HG02852 (cell line): Measurements from ENCODE around the gene NUSAP1.
A peak's percentile ranks its signal among the peaks of the same experiment; 100 is the strongest.
"Not testable (repeated sequence)": the region's sequence is repeated elsewhere in the genome, so short reads cannot be mapped to it uniquely, and the experiment has no call there.

Source experiments
- ATAC-seq: cut with Tn5 transposase; IDR thresholded peaks from one replicate; pipeline ENCODE4 v1.9.1; 2021; ENCODE audit warnings: mild to moderate bottlenecking, moderate library complexity; ENCODE audit not compliant: unreplicated experiment

NUSAP1 gene

GRCh38 chr15:41331833-41332193 is 868 bp upstream of the NUSAP1 start:
- no peak for ATAC-seq

DNA sequence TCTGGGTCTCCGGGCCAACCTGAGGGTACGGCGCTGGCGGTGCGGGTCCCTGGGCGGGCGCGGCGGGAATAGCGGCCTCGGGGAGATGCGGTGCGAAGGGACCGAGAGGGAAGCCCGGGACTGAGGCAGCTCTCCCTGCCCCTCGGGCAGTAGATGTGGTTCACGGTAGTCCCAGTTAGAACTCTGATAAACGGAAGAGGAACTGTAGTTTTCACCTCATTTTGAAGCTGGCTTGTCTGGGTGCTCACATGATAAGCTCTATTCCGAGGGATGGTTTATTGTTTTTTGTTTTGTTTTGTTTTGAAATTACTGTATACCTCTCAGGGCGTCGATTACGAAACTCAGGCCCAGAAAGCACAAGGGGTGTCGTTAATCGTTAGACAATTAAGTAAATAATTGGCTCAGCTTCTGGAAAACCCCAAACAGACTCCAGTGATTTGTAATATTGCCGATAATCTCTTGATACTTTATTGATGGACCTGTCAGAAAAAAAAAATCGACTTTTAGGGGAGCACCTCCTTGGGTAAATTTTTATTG is 413 bp downstream of the NUSAP1 start:
- peak; percentile 21 for ATAC-seq

DNA sequence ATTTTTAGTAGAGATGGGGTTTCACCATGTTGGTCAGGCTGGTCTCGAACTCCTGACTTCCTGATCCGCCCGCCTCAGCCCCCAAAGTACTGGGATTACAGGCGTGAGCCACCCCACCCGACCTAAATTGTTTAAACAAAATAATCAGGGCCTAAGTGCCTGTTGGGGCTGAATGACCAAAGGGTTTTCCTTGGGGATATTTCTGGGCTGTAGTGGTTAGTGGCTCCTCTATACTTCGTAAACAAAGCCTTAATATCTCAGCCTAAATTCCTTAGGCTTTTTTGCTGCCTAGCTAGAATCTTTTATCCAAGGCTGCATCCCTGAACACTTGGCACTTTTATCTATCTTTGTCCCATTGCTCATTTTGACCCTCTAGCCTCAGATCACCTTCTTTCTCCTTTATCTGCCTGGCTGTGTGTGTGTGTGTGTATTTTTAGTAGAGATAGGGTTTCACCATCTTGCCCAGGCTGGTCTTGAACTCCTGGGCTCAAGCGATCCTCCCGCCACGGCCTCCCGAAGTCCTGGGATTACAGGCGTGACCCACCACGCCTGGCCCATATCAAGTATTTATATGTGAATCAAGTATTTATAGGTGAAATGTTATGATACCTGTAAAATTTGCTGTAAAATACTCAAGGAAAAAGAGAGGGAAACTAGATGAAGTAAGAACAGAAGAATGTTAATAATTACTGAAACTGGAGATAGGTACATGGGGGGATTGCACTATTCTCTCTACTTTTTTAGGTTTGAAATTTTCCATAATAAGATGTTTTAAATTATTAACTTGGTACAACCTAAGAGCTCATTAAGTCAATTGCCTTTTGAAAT is 1.8 kb downstream of the NUSAP1 start:
- no peak for ATAC-seq

- ATAC-seq: no peak
Observed at GRCh38 chr15:41336549-41336948, 3.9 kb downstream of the NUSAP1 start.

DNA sequence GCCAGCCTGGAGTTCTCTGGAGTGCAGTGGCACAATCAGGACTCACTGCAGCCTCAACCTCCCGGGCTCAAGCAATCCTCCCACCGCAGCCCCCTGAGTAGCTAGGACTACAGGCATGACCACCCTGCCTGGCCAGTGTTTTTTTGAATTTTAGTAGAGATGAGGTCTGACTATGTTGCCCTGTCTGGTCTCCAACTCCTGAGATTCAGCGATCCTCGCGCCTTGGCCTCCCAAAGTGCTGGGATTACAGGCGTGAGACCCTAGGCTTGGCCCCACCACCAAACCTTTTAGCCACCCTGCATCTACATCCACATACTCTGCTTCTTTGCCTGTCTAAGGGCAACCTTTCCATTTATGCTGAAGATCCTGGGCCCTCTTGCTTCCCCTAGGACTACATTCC is 4.4 kb downstream of the NUSAP1 start:
- no peak for ATAC-seq

DNA sequence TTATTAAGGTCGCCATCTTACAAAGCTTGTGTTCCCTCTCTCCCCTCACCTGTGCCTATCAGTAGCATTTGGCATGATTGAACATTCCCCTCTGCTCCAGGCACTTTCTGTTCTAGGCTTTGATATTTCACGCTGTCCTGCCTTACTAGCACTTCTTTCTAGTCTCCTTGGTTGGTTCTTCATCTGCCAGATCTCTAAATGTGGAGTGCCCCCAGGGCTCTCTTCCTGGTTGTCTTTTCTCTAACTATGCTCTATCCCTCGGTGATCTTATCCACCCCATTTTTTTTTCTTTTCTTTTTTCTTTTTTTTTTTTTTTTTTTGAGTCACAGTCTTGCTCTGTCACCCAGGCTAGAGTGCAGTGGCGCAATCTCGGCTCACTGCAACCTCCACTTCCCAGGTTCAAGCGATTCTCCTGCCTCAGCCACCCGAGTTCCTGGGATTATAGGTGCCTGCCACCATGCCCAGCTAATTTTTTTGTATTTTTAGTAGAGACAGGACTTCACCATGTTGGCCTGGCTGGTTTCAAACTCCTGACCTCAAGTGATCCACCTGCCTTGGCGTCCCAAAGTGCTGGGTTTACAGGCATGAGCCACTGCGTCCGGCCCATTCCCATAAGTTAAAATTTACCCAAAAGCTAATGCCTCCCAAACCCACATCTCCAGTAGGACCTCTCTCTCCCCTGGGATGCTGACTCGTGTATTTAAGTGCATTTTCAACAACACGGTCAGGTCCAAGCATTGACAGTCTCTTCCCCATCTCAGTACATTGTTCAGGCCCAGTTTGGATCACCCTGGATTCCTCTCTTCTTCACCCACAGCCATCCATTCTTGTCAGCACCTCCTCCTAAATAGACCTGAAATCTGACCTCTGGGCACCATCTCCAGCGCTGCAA is 5.2 kb downstream of the NUSAP1 start:
- no peak for ATAC-seq

DNA sequence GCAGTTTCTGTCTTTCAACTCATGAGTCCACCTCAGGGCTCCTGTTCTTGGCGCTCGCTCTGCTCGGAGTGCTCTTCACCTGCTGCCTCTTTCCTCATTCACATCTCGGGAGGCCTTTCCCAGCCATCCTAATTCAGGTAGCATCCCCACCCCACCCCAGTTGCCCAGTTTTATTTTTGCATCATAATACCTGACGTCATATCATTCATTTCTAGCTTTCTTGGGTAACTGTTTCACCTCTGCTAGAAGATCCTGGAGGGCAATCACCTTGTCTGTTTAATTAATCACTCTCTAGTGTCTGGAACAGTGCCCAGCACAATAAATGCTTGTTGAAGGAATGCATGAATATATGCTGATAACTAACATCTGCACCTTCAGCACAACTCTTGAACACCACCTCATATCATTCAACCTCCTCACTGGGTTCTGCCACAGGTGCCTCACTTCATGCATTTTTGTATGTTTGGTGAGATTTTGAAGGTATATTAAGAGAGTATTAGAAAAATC is 7.6 kb downstream of the NUSAP1 start:
- no peak for ATAC-seq

DNA sequence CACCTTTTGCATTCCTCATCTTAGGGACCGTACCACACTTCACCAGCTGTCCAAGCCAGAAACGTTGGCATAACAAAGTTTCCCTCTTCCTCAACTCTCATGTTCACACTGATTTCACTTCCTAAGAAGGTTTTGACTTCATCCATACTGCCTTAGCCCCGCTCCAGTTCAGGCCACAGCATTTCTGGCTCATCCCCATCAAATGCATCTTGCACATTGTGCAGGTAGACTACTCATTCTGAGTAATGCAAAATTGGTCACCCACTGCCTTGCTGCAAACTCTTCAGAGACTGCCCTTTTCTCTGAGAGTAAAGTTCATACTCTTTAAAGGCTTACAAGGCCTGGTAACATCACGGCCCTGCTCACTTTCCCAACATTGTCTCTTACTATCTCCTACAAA is 8.8 kb downstream of the NUSAP1 start:
- ATAC-seq: no peak

DNA sequence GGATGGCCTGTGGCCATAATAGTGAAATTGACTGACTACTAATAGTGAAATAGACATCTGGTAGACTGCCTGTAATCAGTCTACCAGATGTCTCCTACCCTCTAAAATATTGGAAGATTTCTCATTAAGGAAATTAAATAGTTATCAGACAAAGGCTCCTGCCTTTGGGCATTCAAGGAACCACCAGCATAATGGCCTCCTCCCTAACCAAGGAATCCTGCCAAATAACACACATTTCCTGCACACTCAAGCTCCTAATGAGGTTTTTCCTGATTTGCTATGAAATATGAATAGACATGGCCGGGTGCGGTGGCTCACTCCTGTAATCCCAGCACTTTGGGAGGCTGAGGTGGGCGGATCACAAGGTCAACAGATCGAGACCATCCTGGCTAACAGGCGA is 14.6 kb downstream of the NUSAP1 start:
- ATAC-seq: no peak

DNA sequence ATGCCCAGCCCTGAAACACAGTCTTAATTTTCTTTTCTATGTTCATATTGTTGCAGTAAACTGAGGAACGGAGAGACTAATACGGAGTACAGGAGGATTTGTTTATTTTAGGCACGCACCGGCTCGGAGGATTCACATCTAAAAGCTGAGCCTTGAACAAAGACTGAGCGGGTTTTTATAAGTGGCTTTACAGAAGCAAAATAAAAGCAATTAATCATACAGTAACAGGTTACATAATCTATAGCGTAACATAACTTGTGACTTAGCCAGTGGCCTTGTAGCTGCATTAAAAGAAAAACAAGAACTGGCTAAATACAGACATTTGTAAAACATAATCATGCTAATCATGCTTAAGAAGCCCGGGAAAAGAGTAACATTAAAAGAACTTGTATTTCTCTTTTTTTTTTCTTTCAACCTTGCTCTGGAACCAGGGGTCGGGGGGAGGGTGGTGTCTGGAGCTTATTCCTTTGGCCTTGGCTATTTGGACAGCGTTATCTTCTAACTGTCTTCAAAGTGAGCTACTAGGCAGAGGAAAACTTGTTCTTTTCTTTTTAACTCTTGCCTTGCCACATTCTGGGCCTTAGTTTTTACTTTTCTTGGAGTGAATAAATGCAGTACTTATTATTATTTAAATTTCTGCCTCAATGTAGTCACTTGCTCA is 17.5 kb downstream of the NUSAP1 start:
- ATAC-seq: no peak

DNA sequence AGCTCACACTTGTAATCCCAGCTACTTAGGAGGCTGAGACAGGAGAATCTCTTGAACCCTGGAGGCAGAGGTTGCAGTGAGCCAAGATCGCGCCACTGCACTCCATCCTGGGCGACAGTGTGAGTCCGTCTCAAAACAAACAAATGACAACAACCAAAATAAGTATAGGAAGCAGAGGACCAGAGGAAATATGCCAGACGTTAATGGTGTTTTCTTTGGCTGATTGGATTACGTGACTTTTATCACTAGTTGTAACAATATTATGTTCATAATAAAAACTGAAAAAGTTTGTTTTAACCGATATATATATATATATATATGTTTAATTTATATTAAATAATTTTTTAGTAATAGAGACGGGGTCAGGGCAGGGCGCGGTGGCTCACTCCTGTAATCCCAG is 21.7 kb downstream of the NUSAP1 start:
- no peak for ATAC-seq

- no peak for ATAC-seq
Observed at GRCh38 chr15:41367418-41367817, 34.7 kb downstream of the NUSAP1 start.

- ATAC-seq: no peak
Observed at GRCh38 chr15:41377978-41378377, 45.3 kb downstream of the NUSAP1 start.

DNA sequence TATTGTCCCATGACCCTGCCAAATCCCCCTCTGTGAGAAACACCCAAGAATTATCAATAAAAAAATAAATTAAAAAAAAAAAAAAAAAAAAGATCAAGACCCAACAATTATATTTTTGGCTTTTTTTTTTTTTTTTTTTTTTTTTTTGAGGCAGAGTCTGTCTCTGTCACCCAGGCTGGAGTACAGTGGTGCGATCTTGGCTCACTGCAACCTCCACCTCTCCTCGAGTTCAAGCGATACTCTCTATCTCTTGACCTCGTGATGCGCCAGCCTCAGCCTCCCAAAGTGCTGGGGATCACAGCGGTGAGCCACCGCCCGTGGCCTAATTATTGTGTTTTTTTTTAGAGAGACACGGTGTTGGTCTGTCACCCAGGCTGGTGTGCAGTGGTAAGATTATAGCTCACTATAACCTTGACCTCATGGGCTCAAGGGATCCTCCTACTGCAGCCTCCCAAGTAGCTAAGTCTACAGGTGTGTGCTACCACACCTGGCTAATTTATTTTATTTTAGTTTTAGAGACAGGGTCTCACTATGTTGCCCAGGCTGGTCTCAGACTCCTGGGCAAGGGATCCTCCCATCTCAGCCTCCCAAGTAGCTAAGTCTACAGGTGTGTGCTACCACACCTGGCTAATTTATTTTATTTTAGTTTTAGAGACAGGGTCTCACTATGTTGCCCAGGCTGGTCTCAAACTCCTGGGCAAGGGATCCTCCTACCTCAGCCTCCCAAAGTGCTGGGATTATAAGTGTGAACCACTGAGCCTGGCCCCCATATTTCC is 51.5 kb downstream of the NUSAP1 start:
- not testable (repeated sequence) for ATAC-seq

DNA sequence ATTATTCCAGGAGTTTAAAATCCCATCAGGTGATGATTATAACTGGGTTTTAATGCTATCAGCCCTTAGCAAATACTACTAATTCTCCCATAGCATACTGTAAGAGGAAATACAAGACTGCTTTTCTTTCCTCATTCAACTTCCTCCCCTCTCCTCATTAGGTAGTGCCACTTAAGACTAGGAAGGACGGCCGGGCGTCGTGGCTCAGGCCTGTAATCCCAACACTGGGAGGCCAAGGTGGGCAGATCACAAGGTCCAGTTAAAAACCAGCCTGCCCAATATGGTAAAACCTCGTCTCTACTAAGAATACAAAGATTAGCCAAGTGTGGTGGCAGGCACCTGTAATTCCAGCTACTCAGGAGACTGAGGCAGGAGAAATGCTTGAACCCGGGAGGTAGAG is 55.0 kb downstream of the NUSAP1 start:
- no peak for ATAC-seq

GRCh38 chr15:41392659-41393058 is 60.0 kb downstream of the NUSAP1 start:
- no peak for ATAC-seq

GRCh38 chr15:41394924-41395323 is 62.2 kb downstream of the NUSAP1 start:
- ATAC-seq: no peak

DNA sequence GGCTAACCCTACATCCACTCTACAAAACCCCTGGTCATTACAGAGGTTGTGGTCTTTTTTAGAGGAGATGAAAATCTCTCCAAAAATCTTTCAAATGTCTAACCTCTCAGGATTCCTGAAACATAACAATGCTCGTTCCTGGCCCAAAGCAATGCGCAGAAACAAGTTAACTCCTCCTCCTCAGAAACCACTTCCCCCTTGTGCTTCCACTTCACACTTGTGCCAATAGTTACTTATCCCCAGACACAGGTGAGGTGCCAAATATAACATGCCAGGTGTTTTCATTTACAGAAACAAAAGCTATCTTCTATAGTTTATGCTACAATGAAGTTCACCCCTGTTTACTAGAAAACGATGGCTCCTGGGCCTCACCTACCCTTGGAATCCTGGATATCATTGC is 63.4 kb downstream of the NUSAP1 start:
- no peak for ATAC-seq

DNA sequence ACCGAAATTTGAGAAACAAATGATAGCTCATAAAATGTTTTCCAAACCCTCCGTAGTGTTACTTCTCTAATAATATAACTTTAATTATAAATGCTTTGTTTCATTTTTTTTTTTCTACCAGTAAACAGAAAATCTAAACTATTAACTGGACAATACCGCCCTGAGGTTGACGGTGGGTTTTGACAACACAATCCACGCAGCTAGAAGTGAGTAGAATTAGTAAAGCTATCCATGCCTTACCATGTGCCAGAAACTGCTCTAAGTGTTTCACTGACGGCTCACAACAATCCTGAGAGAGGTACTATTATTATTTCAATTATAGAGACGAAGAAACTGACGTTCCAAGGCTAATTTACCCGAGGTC is 69.2 kb downstream of the NUSAP1 start:
- ATAC-seq: no peak

DNA sequence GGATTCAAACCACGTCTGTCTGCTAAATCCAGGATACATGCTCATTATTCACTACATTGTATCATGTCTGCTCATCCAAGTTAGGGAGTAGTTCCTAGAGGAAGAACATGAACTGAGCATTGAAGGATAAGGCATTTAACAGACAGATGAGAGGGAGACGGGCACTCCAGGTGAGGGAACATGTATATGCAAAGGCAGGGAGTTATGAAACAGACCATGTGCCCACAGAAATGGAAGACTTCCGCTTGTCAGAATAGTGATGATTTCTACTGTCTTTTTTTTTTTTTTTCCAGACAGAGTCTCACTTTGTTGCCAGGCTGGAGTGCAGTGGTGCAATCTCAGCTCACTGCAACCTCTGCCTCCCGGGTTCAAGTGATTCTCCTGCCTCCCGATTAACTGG is 74.7 kb downstream of the NUSAP1 start:
- no peak for ATAC-seq
